Gastroesophageal sphincter (tissue), 3 donors: ENCODE results near the gene DRD4.
"Not testable (repeated sequence)": the region's sequence is repeated elsewhere in the genome, so short reads cannot be mapped to it uniquely, and the experiment has no call there.

Experiments used
- CTCF ChIP-seq, 4 experiments: fragments of 200-600 bp in 2 of 4; fragments of 450-650 bp in 2 of 4; sonication (generic) in 1 of 4; IDR thresholded peaks; one replicate each; pipeline ENCODE4 v1.5.1; 2017 to 2019; ENCODE audit warnings: antibody characterized with exemption in 4 of 4, mild to moderate bottlenecking in 2 of 4, moderate library complexity in 2 of 4
- POLR2A ChIP-seq, 2 donors: fragments of 450-650 bp; IDR thresholded peaks; one replicate each; pipeline ENCODE4 v1.6.1; 2017; ENCODE audit warnings: antibody characterized with exemption in 2 of 2, mild to moderate bottlenecking in 2 of 2, moderate library complexity in 1 of 2

DNA sequence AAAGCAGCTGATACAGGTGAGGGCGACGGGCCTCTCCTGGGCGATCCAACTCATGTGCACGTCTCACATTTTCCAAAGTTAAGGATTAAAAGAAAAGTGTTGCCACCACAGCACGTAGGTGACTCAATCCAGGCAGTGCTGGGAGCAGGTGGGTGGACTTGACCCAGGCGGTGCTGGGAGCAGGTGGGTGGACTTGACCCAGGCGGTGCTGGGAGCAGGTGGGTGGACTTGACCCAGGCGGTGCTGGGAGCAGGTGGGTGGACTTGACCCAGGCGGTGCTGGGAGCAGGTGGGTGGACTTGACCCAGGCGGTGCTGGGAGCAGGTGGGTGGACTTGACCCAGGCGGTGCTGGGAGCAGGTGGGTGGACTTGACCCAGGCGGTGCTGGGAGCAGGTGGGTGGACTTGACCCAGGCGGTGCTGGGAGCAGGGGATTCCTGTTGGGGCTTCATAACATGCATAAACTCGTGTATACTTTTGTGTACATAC, 10.6 kb downstream of the DRD4 start:
- TF ChIP-seq CTCF, POLR2A (IDR thresholded peaks at IDR 0.05): not testable (repeated sequence)
